Measurements from ENCODE around the gene NGRN. TPM values are rescaled to one million over a fixed set of nuclear protein-coding genes. Genes with fewer than 3 reads are reported as not detected.

NGRN gene
- total and polyA plus RNA-seq, 2 experiments from 2014 or later: 99.5 to 122 TPM

- in situ Hi-C loops (cut with MboI): no loop called here
- Histone ChIP-seq H3K27ac (no peak overlapping the region), H2AFZ (no peak overlapping the region), H3K4me1 (ENCODE audit: insufficient read depth) (no peaks in the 10 kb centered on the region), H3K4me2 (ENCODE audit: unreplicated experiment) (no peak overlapping the region), H3K9me3 (ENCODE audit: low read depth) (no peaks in the 10 kb centered on the region), H3K9ac (no peak overlapping the region), H3K9me2 (ENCODE audit: insufficient read depth) (no peaks in the 10 kb centered on the region), H3K4me3 (no peak overlapping the region), H3K27me3 (replicated peaks; ENCODE audit: insufficient read depth) (no peaks in the 10 kb centered on the region), H3F3A (ENCODE audit: insufficient read depth) (no peaks in the 10 kb centered on the region), H3K36me3 (ENCODE audit: low read depth) (no peaks in the 10 kb centered on the region), H3K79me2 (ENCODE audit: insufficient read depth) (no peaks in the 10 kb centered on the region), H4K20me1 (ENCODE audit: insufficient read depth) (no peaks in the 10 kb centered on the region)
- WGBS, 2 experiments (ENCODE audit: low coverage in 1 of 2, low lambda C conversion rate in 2 of 2, missing lambda C conversion rate in 2 of 2): 93 to 96% methylated on average over 18 of the region's 18 CpGs
- TF ChIP-seq EZH2 (IDR thresholded peaks at IDR 0.05; ENCODE audit: insufficient read depth, poor library complexity, severe bottlenecking) (no peak), EZH2phosphoT487 (IDR thresholded peaks at IDR 0.05; ENCODE audit: insufficient read depth, low read depth) (no peak)
- no peak for DNase-seq
Measured at GRCh38 chr15:90225504-90226234, 39.8 kb upstream of the NGRN start.

- in situ Hi-C loops (cut with MboI): no loop called here
- Histone ChIP-seq H3K4me3 (no peak overlapping the region), H3F3A (ENCODE audit: insufficient read depth) (no peaks in the 10 kb centered on the region), H2AFZ (no peak overlapping the region), H4K20me1 (ENCODE audit: insufficient read depth) (no peaks in the 10 kb centered on the region), H3K4me2 (ENCODE audit: unreplicated experiment) (no peak overlapping the region), H3K9me2 (ENCODE audit: insufficient read depth) (no peaks in the 10 kb centered on the region), H3K27me3 (replicated peaks; ENCODE audit: insufficient read depth) (no peaks in the 10 kb centered on the region), H3K9me3 (ENCODE audit: low read depth) (no peaks in the 10 kb centered on the region), H3K9ac (no peak overlapping the region), H3K27ac (no peak overlapping the region), H3K4me1 (ENCODE audit: insufficient read depth) (0 out of 2 replicates have a peak, but pooled peaks cover 6% of the 10 kb centered on the region), H3K79me2 (ENCODE audit: insufficient read depth) (peaks cover 14% of the 10 kb centered on the region), H3K36me3 (ENCODE audit: low read depth) (no peaks in the 10 kb centered on the region)
- 88 to 97% methylated on average over 7 of the region's 7 CpGs for WGBS, 2 experiments (ENCODE audit: low coverage in 1 of 2, low lambda C conversion rate in 2 of 2, missing lambda C conversion rate in 2 of 2)
- no peak for DNase-seq
- no peak for TF ChIP-seq EZH2 (IDR thresholded peaks at IDR 0.05; ENCODE audit: insufficient read depth, poor library complexity, severe bottlenecking)
- TF ChIP-seq EZH2phosphoT487 (IDR thresholded peaks at IDR 0.05; ENCODE audit: insufficient read depth, low read depth): no peak
Measured at GRCh38 chr15:90227336-90227735, 38.1 kb upstream of the NGRN start.

- WGBS, 2 experiments (ENCODE audit: low coverage in 1 of 2, low lambda C conversion rate in 2 of 2, missing lambda C conversion rate in 2 of 2): 91 to 95% methylated on average over 34 to 38 of the region's 38 CpGs
Measured at GRCh38 chr15:90227816-90228772, 37.4 kb upstream of the NGRN start.

GRCh38 chr15:90228960-90229359 is 36.5 kb upstream of the NGRN start:
- in situ Hi-C loops (cut with MboI): no loop called here

More at GRCh38 chr15:90227816-90228772, 37.4 kb upstream of the NGRN start:
- no peaks in the 10 kb centered on the region for H3K27me3 ChIP-seq (replicated peaks; ENCODE audit: insufficient read depth)
- no peak overlapping the region for H3K27ac ChIP-seq
- TF ChIP-seq EZH2 (IDR thresholded peaks at IDR 0.05; ENCODE audit: insufficient read depth, poor library complexity, severe bottlenecking) (no peak), EZH2phosphoT487 (IDR thresholded peaks at IDR 0.05; ENCODE audit: insufficient read depth, low read depth) (no peak)
- no peaks in the 10 kb centered on the region for H3F3A ChIP-seq (ENCODE audit: insufficient read depth)
- no peak for DNase-seq
- H3K4me1 ChIP-seq (ENCODE audit: insufficient read depth): 0 out of 2 replicates have a peak, but pooled peaks cover 8% of the 10 kb centered on the region
- H3K9me3 ChIP-seq (ENCODE audit: low read depth): no peaks in the 10 kb centered on the region
- H3K9ac ChIP-seq: no peak overlapping the region
- no peaks in the 10 kb centered on the region for H3K9me2 ChIP-seq (ENCODE audit: insufficient read depth)
- no peak overlapping the region for H3K4me3 ChIP-seq
- no peak overlapping the region for H2AFZ ChIP-seq
- no peaks in the 10 kb centered on the region for H3K36me3 ChIP-seq (ENCODE audit: low read depth)
- H4K20me1 ChIP-seq (ENCODE audit: insufficient read depth): no peaks in the 10 kb centered on the region
- H3K4me2 ChIP-seq (ENCODE audit: unreplicated experiment): no peak overlapping the region
- in situ Hi-C loops (cut with MboI): no loop called here
- H3K79me2 ChIP-seq (ENCODE audit: insufficient read depth): peaks cover 21% of the 10 kb centered on the region

More at GRCh38 chr15:90228960-90229359, 36.5 kb upstream of the NGRN start:
- TF ChIP-seq EZH2phosphoT487 (IDR thresholded peaks at IDR 0.05; ENCODE audit: insufficient read depth, low read depth): no peak
- no peak for TF ChIP-seq EZH2 (IDR thresholded peaks at IDR 0.05; ENCODE audit: insufficient read depth, poor library complexity, severe bottlenecking)
- Histone ChIP-seq H2AFZ (no peak overlapping the region), H3K9ac (no peak overlapping the region), H3K27ac (no peak overlapping the region), H4K20me1 (ENCODE audit: insufficient read depth) (no peaks in the 10 kb centered on the region), H3K4me3 (no peak overlapping the region), H3F3A (ENCODE audit: insufficient read depth) (no peaks in the 10 kb centered on the region), H3K27me3 (replicated peaks; ENCODE audit: insufficient read depth) (no peaks in the 10 kb centered on the region), H3K36me3 (ENCODE audit: low read depth) (no peaks in the 10 kb centered on the region), H3K4me2 (ENCODE audit: unreplicated experiment) (no peak overlapping the region), H3K9me3 (ENCODE audit: low read depth) (no peaks in the 10 kb centered on the region), H3K79me2 (ENCODE audit: insufficient read depth) (peaks cover 22% of the 10 kb centered on the region), H3K4me1 (ENCODE audit: insufficient read depth) (0 out of 2 replicates have a peak, but pooled peaks cover 8% of the 10 kb centered on the region), H3K9me2 (ENCODE audit: insufficient read depth) (no peaks in the 10 kb centered on the region)
- no peak for DNase-seq
- 86 to 87% methylated on average over 15 of the region's 15 CpGs for WGBS, 2 experiments (ENCODE audit: low coverage in 1 of 2, low lambda C conversion rate in 2 of 2, missing lambda C conversion rate in 2 of 2)
